Retinal pigment epithelial cell (primary cell): ENCODE measurements around the gene RAB26.

Experiments used
- DNase-seq: peaks from one replicate; pipeline ENCODE4 v3.0.0-alpha.2; 2010; ENCODE audit warnings: low read depth
- H3K4me3 ChIP-seq: 2 replicates; pipeline ENCODE4 v1.5.1; 2011; ENCODE audit warnings: mild to moderate bottlenecking, low read length, control low read depth, moderate library complexity
- CTCF ChIP-seq: conservative IDR thresholded peaks from 2 replicates; pipeline ENCODE4 v1.5.1; 2011; ENCODE audit warnings: low read depth, low read length, control low read depth, inconsistent platforms

Gene RAB26

GRCh38 chr16:2163211-2163881, 14.9 kb downstream of the RAB26 start:
- no peak for TF ChIP-seq CTCF
- no peak for DNase-seq
- H3K4me3 ChIP-seq: no peak overlapping the region

- TF ChIP-seq CTCF: no peak
- DNase-seq: no peak
- no peak overlapping the region for H3K4me3 ChIP-seq
Measured at GRCh38 chr16:2165861-2166260, 17.4 kb downstream of the RAB26 start.

GRCh38 chr16:2166263-2167067, 18.0 kb downstream of the RAB26 start:
- TF ChIP-seq CTCF: no peak
- no peak for DNase-seq
- no peak overlapping the region for H3K4me3 ChIP-seq

- no peak for DNase-seq
- H3K4me3 ChIP-seq: no peak overlapping the region
- no peak for TF ChIP-seq CTCF
Measured at GRCh38 chr16:2167068-2167638, 18.7 kb downstream of the RAB26 start.

- TF ChIP-seq CTCF: no peak
- no peak for DNase-seq
- H3K4me3 ChIP-seq: no peak overlapping the region
Measured at GRCh38 chr16:2170080-2170479, 21.7 kb downstream of the RAB26 start.

GRCh38 chr16:2170587-2171435, 22.4 kb downstream of the RAB26 start:
- no peak overlapping the region for H3K4me3 ChIP-seq
- no peak for TF ChIP-seq CTCF

More at GRCh38 chr16:2170587-2171435, 22.4 kb downstream of the RAB26 start:
- no peak for DNase-seq
